Endothelial cell of umbilical vein (primary cell): Measurements from ENCODE around the gene CNDP2.

ENCODE experiments used
- CTCF ChIP-seq, 2 donors: IDR thresholded peaks; 1 replicate in 1 of 2; 2 replicates in 1 of 2; pipeline ENCODE4 v1.5.1; 2011; ENCODE audit warnings: low read length in 2 of 2, mild to moderate bottlenecking in 2 of 2, moderate library complexity in 2 of 2, control low read depth in 1 of 2, inconsistent platforms in 1 of 2, low read depth in 1 of 2; ENCODE audit not compliant: insufficient read depth in 1 of 2; ENCODE audit errors: extremely low read depth in 1 of 2
- EZH2 ChIP-seq: IDR thresholded peaks from 2 replicates; pipeline ENCODE4 v1.6.1; 2012; ENCODE audit warnings: borderline replicate concordance, low read depth, mild to moderate bottlenecking, moderate library complexity, low read length, inconsistent platforms; ENCODE audit not compliant: severe bottlenecking
- FOS ChIP-seq: IDR thresholded peaks from 2 replicates; pipeline ENCODE4 v1.6.1; 2011; ENCODE audit warnings: mild to moderate bottlenecking, low read length, moderate library complexity, borderline replicate concordance; ENCODE audit not compliant: insufficient read depth
- GATA2 ChIP-seq: IDR thresholded peaks from 2 replicates; pipeline ENCODE4 v1.7.0; 2011; ENCODE audit warnings: low read depth, mild to moderate bottlenecking, moderate library complexity, mixed read lengths, low read length; ENCODE audit not compliant: insufficient read length, insufficient read depth
- JUN ChIP-seq: IDR thresholded peaks from 2 replicates; pipeline ENCODE4 v1.6.1; 2011; ENCODE audit warnings: borderline replicate concordance, low read depth; ENCODE audit not compliant: insufficient read length, insufficient read depth
- MAX ChIP-seq: IDR thresholded peaks from 2 replicates; pipeline ENCODE4 v1.6.1; 2011; ENCODE audit not compliant: insufficient read depth, insufficient read length
- MYC ChIP-seq: IDR thresholded peaks from one replicate; pipeline ENCODE4 v1.6.1; 2011; ENCODE audit warnings: mild to moderate bottlenecking, low read depth, low read length
- POLR2A ChIP-seq: IDR thresholded peaks from 2 replicates; pipeline ENCODE4 v1.6.1; 2012; ENCODE audit warnings: low read depth, mild to moderate bottlenecking, control low read depth, low read length
- POLR2AphosphoS5 ChIP-seq: IDR thresholded peaks from 2 replicates; pipeline ENCODE4 v1.6.1; 2012; ENCODE audit warnings: low read depth, mild to moderate bottlenecking, control low read depth, low read length, moderate library complexity; ENCODE audit not compliant: insufficient read depth

GRCh38 chr18:74472312-74472711, 23.9 kb upstream of the CNDP2 start:
- TF ChIP-seq EZH2 (no peak), CTCF (IDR thresholded peaks at IDR 0.05; ENCODE audit: extremely low read depth in 1 of 2, insufficient read depth in 1 of 2, low read depth in 1 of 2, low read length in 2 of 2) (no peak), POLR2A (no peak), POLR2AphosphoS5 (no peak), MAX (no peak), FOS (no peak), GATA2 (no peak), MYC (no peak), JUN (no peak)
